ENCODE measurements around the gene PC.
"Not testable (repeated sequence)": the region's sequence is repeated elsewhere in the genome, so short reads cannot be mapped to it uniquely, and the experiment has no call there.

The PC gene

GRCh38 chr11:66979336-66979980 is 21.3 kb upstream of the PC start:
- DNase-seq, result no peak

DNA sequence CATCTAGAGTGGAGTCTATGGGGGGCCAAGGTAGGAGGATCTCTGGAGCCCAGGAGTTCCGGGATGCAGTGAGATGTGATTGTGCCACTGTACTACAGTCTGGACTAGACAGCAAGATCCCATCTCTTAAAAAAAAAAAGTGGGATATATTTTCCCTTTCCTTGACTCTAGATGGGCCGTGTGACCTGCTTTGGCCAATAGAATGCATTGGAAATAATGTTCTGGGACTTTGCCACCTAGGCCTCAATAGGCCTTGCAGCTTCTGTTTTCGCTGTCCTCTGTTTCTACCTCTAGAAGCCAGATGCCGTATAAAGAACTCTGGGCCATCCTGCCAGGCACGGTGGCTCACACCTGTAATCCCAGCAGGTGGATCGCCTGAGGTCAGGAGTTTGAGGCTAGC is 20.5 kb upstream of the PC start:
- DNase-seq, result no peak

- no peak for DNase-seq
These were observed 20.0 kb upstream of the PC start for GRCh38 chr11:66978229-66978628.

- DNase-seq, result no peak
These were observed 18.7 kb upstream of the PC start for GRCh38 chr11:66976925-66977324.

GRCh38 chr11:66976028-66976467 is 17.9 kb upstream of the PC start:
- peak; percentile 30 for DNase-seq

DNA sequence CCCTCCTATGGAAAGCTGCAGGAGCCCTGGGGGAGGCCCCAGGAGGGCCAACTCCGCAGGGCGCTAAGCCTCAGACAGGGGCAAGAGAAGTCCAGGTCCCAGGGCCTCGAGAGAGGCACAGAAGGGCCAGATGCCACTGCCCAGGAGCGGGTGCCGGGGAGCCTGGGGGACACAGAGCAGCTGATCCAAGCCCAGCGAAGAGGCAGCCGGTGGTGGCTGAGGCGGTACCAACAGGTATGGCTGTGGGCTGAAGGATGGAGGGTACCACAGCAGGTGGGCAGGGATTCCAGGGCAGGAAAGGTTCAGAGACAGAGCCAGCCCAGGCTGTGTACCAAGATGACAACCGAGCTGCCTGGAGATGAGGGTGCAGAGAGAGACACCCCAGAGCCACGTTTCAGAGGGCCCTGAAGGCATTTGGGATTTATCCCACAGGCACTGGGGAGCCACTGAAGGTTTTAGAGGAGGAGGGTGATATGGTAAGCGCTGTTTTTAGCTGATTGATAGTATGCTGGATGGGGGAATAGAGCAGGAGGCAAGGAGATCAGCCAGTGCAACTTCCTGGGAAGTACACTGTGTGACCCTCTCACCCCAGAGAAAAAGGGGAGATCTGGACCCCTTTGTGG is 17.3 kb upstream of the PC start:
- no peak for DNase-seq

- DNase-seq, result no peak
These were observed 16.7 kb upstream of the PC start, which contains the start of gene C11orf86 for GRCh38 chr11:66974724-66975404. Gene C11orf86, plus strand, starts transcription at chr11:66975304. Its CDS starts 59 bp downstream, at chr11:66975363.

- no peak for DNase-seq
These were observed 15.9 kb upstream of the PC start for GRCh38 chr11:66973956-66974580.

DNA sequence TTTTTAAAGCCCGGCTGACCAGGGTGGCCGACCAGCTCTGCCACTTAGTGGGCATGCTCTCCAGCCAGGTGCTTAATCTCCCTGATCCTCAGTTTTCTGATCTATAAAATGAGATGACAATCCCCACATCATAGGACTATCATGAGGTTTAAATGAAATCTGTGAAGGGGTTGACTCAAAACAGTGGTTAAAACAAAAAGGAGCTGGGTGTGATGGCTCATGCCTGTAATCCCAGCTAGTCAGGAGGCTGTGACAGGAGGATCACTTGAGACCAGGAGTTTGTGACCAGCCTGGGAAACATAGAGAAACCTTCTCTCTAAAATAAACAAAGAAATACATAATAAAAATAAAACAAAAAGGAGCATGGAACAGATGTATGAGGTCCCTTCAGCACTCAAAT is 13.3 kb upstream of the PC start:
- DNase-seq, result no peak

DNA sequence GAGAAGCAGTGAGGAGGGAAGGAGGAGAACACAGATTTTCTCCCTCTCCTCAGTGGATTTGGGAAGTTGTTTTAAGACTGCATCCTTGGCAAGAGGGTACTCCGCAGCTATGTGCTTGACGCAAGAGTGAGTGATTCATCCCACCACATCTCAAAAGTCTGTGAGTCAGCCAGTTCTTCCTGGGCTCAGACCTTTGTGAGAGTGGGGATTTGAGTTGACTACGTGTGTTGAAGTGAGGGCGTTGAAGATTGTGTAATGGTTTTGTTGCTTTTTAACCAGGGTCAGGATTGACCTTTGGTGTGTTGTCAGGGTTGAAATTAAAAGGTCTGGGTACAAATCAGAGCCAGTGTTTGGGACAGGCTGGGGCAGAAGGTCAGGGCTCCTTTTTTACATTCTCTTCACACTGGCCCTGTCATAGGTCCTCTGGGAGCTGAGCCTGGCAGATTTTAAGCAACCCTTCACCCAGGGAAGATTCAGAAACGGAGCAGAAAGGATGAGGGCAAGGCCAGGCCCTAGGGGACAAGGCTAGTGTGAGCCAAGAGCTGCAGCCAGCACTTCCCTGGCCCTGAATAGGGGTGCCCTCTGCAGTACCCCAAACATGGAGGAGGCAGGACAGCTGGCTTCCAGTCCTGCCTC is 12.7 kb upstream of the PC start:
- no peak for DNase-seq

DNA sequence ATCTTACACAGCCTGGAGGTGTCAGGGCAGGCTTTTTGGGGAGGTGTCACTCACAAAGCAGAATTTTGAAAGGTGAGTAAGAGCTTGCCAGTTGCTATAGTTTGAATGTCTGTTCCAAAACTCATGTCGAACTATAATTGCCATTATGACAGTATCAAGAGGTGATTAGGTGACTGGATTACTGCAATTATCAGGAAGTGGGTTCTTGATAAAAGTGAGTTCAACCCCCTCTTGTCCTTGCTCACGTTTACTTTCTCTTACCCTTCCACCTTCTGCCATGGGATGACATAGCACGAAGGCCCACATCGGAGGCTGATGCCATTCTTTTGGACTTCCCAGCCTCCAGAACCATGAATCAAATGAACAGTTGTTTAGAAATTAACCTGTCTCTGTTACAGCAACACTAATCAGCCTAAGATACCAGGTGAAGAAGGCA is 12.2 kb upstream of the PC start:
- no peak for DNase-seq

DNA sequence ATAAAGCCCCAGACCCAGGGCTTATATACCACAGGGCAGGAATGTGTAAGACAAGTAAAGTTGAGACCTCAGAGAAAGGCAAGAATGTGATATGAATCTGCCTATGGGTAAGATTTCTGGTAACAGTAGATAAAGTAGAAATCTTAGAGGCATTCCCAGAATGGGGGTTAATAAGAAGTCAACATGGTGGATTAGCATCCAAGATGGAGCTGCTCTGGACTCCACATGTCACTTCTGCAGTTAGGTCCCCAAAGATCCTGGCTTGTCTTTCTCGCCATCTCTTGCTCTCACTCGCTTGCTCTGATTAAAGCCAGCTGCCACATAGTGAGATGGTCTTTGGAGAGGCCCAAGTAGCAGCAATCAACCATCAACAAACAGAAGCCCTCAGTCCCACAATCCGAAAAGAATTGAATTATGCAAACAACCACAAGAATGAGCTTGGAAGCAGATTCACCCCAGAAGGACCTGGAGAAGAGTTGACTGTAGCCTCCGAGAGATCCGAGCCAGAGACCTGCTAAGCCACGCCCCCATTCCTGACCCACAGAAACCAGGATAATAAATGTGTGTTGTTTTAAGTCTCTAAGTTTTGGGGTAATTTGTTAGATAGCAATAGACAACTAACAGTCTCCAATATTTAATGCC is 11.5 kb upstream of the PC start:
- DNase-seq, result no peak

DNA sequence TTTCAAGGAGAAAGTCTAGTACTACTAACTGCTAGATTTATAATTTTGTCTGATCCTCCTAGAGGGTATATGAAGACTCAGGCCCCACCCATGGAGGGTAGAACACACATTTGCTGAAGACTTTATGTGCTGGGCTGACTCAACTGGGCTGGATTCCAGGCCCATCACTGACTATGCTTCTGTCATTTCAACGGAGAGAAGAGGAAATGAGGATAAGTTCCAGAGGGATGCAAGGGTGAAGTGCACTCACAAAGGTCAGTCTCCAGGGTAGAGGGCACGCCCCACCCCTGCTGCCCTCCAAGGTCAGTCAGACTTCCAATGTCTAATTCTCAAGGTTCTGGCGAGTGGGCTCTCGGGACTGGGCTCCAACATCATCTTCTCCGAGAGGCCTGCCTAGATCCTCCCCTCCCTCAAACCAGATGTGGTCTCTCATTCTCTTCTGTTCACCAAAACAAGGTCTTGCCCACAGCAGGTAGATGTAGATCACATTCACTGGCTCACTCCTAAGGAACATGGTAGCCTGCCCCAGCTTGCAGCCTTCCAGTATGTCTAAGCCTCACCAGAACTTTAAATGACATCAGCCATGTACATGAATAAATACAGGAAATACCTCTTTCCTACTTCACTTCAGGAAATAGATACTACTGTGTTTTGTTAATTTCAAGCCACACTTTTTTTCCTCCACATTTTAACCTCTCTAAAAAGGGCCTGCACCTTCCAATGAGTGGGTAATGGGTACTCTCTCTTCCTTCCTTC is 9.7 kb upstream of the PC start:
- DNase-seq, result no peak

- no peak for DNase-seq
These were observed 8.2 kb upstream of the PC start for GRCh38 chr11:66966351-66966750.

DNA sequence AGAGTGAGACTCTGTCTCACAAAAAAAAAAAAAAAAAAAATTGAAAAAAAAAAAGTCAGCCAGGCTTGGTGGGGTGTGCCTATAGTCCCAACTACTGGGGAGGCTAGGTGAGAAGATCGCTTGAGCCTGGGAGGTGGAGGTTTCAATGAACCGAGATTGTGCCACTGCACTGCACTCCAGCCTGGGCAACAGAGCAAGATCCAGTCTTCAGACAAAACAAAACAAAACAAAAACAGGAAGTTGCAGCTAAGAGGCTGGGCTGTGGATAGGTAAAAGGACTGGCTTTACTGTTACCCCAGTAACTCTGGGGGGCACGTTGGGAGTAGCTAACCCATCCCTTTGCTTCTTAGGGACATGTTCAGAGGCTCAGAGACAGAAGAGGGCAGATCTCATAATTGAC is 6.3 kb upstream of the PC start:
- no peak for DNase-seq

GRCh38 chr11:66962801-66963200 is 4.6 kb upstream of the PC start:
- no peak for DNase-seq

DNA sequence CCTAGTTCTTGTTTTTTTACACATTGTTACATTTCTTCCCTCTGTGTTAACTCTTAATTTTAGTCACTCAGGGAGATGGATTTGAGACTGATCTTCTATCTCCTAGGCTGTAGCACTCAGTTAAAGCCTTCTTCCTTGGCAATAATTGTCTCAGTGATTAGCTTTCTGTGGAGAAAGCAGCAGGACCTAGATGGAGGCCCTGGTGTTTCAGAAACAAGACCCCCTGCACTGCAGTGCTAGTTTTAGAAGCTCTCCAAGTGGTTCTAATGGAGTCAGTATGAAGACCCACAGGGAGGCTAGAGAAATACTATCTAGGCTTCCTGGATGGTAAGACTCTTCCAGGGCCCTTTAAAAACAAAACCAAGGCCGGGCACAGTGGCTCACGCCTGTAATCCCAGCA is 4.1 kb upstream of the PC start:
- no peak for DNase-seq

- DNase-seq, result not testable (repeated sequence)
These were observed 3.6 kb upstream of the PC start for GRCh38 chr11:66961691-66962213.

- DNase-seq, result no peak
These were observed 732 bp upstream of the PC start for GRCh38 chr11:66958956-66959274.

DNA sequence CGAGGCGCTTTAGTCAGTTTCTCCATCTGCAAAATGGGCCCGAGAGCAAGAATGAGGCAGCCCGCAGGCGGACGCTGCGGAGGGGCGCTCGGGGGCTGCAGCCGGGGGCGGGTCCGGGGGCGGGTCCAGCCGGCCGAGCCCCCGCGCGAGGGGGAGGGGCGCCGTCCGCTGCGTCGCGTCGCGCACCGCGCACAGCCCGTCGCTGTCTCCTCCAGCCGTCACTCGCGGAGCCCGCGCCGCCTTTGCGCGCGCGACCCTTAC is 282 bp downstream of the PC start:
- DNase-seq, result peak; percentile 62

DNA sequence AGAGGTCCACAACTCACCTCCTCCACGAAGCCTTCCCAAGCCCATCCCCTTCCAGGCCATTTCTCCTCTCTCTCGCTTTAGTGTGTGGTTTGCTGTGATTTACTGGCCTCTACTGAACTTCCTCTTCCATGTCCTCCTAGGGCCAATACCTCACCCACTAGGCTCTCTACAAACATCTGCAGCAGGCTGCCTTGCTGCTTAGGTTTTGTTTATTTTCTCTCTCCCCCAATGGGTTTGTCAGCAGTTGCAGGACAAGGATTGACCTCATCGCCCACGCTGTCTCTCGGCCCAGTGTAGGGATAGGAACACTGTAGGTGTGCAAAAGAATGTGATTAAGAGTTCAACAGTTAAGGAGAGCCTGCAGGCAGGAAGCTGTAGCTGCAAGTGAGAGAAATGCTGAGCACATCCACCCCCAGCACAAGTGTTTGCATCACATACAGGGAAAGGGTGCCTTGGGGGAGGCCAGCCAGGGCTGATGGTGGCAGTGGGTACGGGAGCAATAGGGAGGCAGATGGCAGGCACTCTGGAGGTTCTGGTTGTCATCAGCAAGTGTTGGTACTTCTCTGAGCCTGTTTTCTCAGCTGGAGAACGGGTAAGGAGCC is 1.4 kb downstream of the PC start:
- no peak for DNase-seq
